NCI-H510A (cell line): ENCODE measurements around the gene RND3.
A peak's percentile ranks its signal among the peaks of the same experiment; 100 is the strongest.

Experiments used
- DNase-seq: peaks from one replicate; lab custom pipeline; 2025; lab: John Stamatoyannopoulos, UW

RND3 gene

GRCh38 chr2:150487537-150488429, at the start of gene RND3:
Gene RND3, minus strand, starts transcription at chr2:150487667. Its CDS starts 250 bp downstream, at chr2:150487417.
- peak; percentile 90 for DNase-seq

- no peak for DNase-seq
These were observed 47.7 kb upstream of the RND3 start for GRCh38 chr2:150535176-150535575.

GRCh38 chr2:150532879-150533278, 45.4 kb upstream of the RND3 start:
- DNase-seq = no peak

GRCh38 chr2:150532020-150532419, 44.6 kb upstream of the RND3 start:
- no peak for DNase-seq

GRCh38 chr2:150531591-150531990, 44.1 kb upstream of the RND3 start:
- DNase-seq = no peak

- no peak for DNase-seq
These were observed 42.7 kb upstream of the RND3 start for GRCh38 chr2:150530168-150530567.

GRCh38 chr2:150528861-150529801, 41.7 kb upstream of the RND3 start:
- DNase-seq = no peak

GRCh38 chr2:150526827-150527226, 39.4 kb upstream of the RND3 start:
- DNase-seq = no peak

- DNase-seq = no peak
These were observed 38.5 kb upstream of the RND3 start for GRCh38 chr2:150526006-150526405.

- no peak for DNase-seq
These were observed 34.8 kb upstream of the RND3 start for GRCh38 chr2:150522269-150522668.

- DNase-seq = no peak
These were observed 33.6 kb upstream of the RND3 start for GRCh38 chr2:150520887-150521664.

- no peak for DNase-seq
These were observed 32.6 kb upstream of the RND3 start for GRCh38 chr2:150520033-150520432.

GRCh38 chr2:150517951-150518680, 30.6 kb upstream of the RND3 start:
- no peak for DNase-seq

- DNase-seq = no peak
These were observed 26.2 kb upstream of the RND3 start for GRCh38 chr2:150513647-150514046.

GRCh38 chr2:150508497-150509137, 21.1 kb upstream of the RND3 start:
- no peak for DNase-seq

GRCh38 chr2:150507071-150507470, 19.6 kb upstream of the RND3 start:
- DNase-seq = no peak

GRCh38 chr2:150505178-150505577, 17.7 kb upstream of the RND3 start:
- DNase-seq = no peak

GRCh38 chr2:150495993-150496627, 8.6 kb upstream of the RND3 start:
- no peak for DNase-seq

GRCh38 chr2:150495001-150495400, 7.5 kb upstream of the RND3 start:
- no peak for DNase-seq

GRCh38 chr2:150494234-150494945, 6.9 kb upstream of the RND3 start:
- no peak for DNase-seq
